Measurements from ENCODE around the gene HSD11B1L. TPM values are rescaled to one million over a fixed set of nuclear protein-coding genes. Genes with fewer than 3 reads are reported as not detected.

Gene HSD11B1L
- total RNA-seq, 2 experiments from 2014 or later = 2.7 to 3.5 TPM

DNA sequence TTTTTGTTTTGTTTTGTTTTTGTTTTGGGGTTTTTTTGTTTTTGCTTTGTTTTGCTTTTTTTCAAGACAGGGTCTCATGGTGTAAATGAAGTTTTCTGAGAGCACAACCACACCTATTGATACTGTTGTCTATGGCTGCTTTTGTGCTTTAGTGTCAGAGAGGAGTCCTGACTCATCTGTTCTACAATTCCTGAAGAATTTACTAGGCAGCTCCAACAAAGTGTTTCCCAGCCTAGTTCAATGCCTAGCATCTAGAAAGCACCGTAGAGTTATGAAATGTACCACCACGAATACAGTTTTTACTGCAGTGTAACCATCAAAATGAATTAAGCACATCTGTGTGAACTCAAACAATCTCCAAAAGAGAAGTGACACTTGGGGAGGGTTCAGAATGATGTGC lies 36.8 kb upstream of the HSD11B1L start:
- intact Hi-C loops (cut with micrococcal nuclease) = no loop called here
- TF ChIP-seq, protein P1, sequence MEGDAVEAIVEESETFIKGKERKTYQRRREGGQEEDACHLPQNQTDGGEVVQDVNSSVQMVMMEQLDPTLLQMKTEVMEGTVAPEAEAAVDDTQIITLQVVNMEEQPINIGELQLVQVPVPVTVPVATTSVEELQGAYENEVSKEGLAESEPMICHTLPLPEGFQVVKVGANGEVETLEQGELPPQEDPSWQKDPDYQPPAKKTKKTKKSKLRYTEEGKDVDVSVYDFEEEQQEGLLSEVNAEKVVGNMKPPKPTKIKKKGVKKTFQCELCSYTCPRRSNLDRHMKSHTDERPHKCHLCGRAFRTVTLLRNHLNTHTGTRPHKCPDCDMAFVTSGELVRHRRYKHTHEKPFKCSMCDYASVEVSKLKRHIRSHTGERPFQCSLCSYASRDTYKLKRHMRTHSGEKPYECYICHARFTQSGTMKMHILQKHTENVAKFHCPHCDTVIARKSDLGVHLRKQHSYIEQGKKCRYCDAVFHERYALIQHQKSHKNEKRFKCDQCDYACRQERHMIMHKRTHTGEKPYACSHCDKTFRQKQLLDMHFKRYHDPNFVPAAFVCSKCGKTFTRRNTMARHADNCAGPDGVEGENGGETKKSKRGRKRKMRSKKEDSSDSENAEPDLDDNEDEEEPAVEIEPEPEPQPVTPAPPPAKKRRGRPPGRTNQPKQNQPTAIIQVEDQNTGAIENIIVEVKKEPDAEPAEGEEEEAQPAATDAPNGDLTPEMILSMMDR (IDR thresholded peaks at IDR 0.05) = no peak
- ChIA-PET CTCF (no interaction called here), POLR2A (interaction anchor here (1.2 kb wide), 1 partner anchor 11 kb away, joined by 3 read pairs; no protein-coding TSS in a partner anchor)
- Mint-ChIP-seq H3K9me3 (no peaks in the 10 kb centered on the region), H3K36me3 (ENCODE audit: low read depth) (peaks cover 53% of the 10 kb centered on the region), H3K4me1 (ENCODE audit: low read depth) (peaks cover 25% of the 10 kb centered on the region), H3K27me3 (no peaks in the 10 kb centered on the region), H3K4me3 (no peak overlapping the region), H3K27ac (peak overlapping the region; percentile 70)
- DNase-seq (no peak), ATAC-seq (no peak)

DNA sequence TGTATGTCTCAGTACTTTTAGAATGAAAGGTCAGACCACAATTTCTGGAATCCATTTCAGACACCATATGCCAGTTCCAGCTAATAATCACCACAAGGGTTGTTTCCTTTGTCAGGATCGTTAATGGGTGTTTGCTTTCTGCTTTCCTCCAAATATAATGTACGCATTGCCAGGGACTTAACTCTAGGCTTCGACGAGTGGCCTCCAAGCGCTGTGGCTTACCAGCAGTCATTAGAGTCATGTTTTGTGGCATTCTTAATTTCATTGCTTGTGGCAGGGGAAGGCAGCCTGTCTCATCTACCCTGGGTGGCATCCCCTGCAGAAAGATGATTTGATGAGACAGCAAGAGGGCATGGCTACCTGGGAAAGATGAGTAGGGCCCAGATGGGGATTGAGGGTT lies 35.4 kb upstream of the HSD11B1L start:
- CTCF ChIA-PET = interaction anchor here (0.7 to 1.0 kb wide), 2 partner anchors 12 to 44 kb away, joined by 3 read pairs; no protein-coding TSS in a partner anchor
- Mint-ChIP-seq H3K9me3 (no peaks in the 10 kb centered on the region), H3K27ac (peak overlapping the region; percentile 23), H3K27me3 (no peaks in the 10 kb centered on the region), H3K36me3 (ENCODE audit: low read depth) (peaks cover 58% of the 10 kb centered on the region), H3K4me3 (no peak overlapping the region), H3K4me1 (ENCODE audit: low read depth) (peaks cover 23% of the 10 kb centered on the region)
- ATAC-seq (no peak), DNase-seq (no peak)
- POLR2A ChIA-PET = interaction anchor here (0.8 to 1.6 kb wide), 2 partner anchors 10 to 19 kb away, joined by 3 read pairs; no protein-coding TSS in a partner anchor
- TF ChIP-seq, protein P1 (IDR thresholded peaks at IDR 0.05) = no peak
- intact Hi-C loops (cut with micrococcal nuclease) = no loop called here

DNA sequence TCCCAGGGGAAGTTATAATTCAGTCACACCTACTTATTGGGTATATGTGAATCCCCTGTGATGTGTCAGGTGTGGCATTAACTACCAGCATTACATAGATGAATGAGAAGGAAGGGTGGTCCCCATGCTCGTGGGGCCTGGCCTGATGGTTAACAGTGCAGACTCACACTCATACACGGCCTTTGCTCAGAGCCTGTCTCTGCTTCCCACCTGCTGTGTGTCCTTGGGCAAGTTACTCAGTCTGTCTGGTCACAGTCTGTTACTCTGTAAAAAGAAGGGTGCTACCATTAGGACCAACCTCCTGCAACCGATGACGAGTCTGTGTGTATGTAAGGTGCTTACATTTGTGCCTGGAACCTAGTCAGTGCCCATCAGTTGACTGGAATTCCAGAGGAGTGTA lies 34.1 kb upstream of the HSD11B1L start:
- no peak for DNase-seq
- no peak for ATAC-seq
- CTCF ChIA-PET = no interaction called here
- intact Hi-C loops (cut with micrococcal nuclease) = no loop called here
- Mint-ChIP-seq H3K4me3 (no peak overlapping the region), H3K36me3 (ENCODE audit: low read depth) (peaks cover 63% of the 10 kb centered on the region), H3K9me3 (no peaks in the 10 kb centered on the region), H3K27ac (peak overlapping the region; percentile 12), H3K4me1 (ENCODE audit: low read depth) (peaks cover 18% of the 10 kb centered on the region), H3K27me3 (no peaks in the 10 kb centered on the region)
- TF ChIP-seq, protein P1 (IDR thresholded peaks at IDR 0.05) = no peak
- POLR2A ChIA-PET = interaction anchor here (1.2 to 1.6 kb wide), 2 partner anchors 9 to 45 kb away, joined by 3 read pairs; no protein-coding TSS in a partner anchor

DNA sequence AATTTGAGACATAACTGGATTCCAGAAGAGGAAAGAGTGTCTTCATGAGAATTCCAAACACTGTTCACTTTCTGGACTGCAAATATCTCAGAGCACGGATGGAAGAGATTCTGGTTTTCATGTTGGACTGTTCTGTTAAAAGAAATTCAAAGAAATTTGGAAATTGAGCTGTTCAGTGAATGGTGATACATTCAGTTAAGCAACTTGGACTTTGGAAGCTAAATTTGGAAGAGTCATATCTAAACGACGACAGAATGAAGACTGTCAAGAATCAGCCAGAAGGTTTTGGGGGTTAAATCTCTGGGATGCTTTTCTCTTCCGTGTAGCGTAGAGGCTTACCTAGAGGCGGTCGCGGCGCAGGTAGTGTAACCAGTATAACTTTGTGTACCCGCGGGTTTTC lies 32.4 kb upstream of the HSD11B1L start:
- no peaks in the 10 kb centered on the region for H3K27me3 Mint-ChIP-seq
- DNase-seq (no peak), ATAC-seq (no peak)
- peaks cover 62% of the 10 kb centered on the region for H3K36me3 Mint-ChIP-seq (ENCODE audit: low read depth)
- POLR2A ChIA-PET = interaction anchor here (0.7 kb wide), 1 partner anchor 17 kb away, joined by 3 read pairs; no protein-coding TSS in a partner anchor
- H3K4me1 Mint-ChIP-seq (ENCODE audit: low read depth) = peaks cover 12% of the 10 kb centered on the region
- CTCF ChIA-PET = no interaction called here
- H3K4me3 Mint-ChIP-seq = no peak overlapping the region
- TF ChIP-seq, protein P1 (IDR thresholded peaks at IDR 0.05) = no peak
- no peaks in the 10 kb centered on the region for H3K9me3 Mint-ChIP-seq
- intact Hi-C loops (cut with micrococcal nuclease) = no loop called here
- no peak overlapping the region for H3K27ac Mint-ChIP-seq

DNA sequence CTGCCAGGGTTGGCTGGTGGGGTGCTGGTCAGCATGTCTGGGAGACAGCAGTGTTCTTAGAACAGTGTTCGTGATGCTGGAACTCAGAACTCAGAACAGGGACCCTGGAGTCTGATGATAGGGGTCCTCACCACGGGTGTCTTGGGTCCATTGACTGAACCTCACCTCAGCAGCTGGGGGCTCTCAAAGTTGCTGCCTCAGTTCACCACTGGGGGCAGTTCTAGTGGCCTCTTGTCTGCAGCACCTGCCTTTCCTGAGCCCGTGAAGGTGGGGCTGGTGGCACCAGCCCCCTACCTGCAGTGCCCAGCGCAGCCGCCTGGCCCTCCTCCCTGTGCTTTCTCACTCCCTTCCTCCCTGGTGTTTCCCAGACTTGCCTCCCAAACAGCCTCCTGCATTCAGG lies 29.5 kb upstream of the HSD11B1L start:
- H3K4me1 Mint-ChIP-seq (ENCODE audit: low read depth) = no peaks in the 10 kb centered on the region
- ATAC-seq (no peak), DNase-seq (no peak)
- no peak overlapping the region for H3K4me3 Mint-ChIP-seq
- CTCF ChIA-PET = interaction anchor here (0.7 kb wide), 1 partner anchor 14 kb away, joined by 3 read pairs; no protein-coding TSS in a partner anchor
- H3K9me3 Mint-ChIP-seq = no peaks in the 10 kb centered on the region
- TF ChIP-seq, protein P1 (IDR thresholded peaks at IDR 0.05) = no peak
- H3K27me3 Mint-ChIP-seq = no peaks in the 10 kb centered on the region
- POLR2A ChIA-PET = no interaction called here
- intact Hi-C loops (cut with micrococcal nuclease) = no loop called here
- H3K36me3 Mint-ChIP-seq (ENCODE audit: low read depth) = peaks cover 70% of the 10 kb centered on the region
- H3K27ac Mint-ChIP-seq = no peak overlapping the region
